ENCODE measurements around the gene MAP4K4.

Gene MAP4K4

DNA sequence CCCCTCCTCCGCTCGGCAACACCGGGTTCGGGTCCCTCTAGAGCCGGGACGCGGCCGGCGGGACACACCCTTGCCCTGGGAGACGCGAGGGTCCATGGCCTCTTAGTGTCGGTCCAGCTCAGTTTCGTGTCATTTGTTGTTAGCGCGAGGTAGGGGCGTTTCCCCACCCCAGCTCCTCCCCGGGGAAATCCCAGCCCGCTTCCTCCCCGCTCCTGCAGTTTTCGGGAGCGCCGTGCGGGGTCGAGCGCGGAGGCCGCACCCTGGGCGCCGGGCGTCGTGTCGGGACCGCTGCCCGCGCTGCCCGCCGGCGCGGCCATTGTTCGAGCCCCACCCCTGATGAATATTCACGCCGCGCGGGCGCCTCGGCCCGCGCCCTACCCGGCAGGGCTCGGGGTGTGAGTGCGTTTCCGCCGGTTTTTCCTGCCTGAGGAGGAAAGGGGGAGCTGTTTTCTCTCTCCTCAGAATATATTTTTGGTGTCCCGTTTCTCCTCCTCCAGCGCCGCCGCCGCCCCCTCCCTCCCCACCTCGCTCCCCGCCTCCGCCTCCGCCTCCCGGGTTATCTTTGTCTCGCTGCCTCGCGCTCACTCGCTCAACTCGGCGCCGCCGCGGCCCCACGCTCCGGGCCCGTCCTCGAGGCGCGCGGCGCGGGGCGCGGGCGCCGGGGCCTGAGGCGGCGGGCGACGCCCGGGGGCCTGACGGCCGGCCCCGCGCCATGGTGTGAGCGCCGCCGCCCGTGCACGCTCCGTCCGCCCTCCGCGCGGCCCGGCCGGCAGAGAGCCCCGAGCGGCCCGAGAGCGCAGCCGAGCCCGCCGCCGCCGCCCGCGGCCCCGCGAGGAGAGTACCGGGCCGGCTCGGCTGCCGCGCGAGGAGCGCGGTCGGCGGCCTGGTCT lies at the start of gene MAP4K4:
Gene MAP4K4 (plus strand): TSS at position 584 of the 890 bp plus-strand sequence. CDS start 374 bp downstream, outside the sequence.
- DNase-seq (ENCODE audit: low spot score): peak; percentile 77

- no peak for DNase-seq (ENCODE audit: low spot score)
Observed at GRCh38 chr2:101653469-101653868, 44.0 kb upstream of the MAP4K4 start.

DNA sequence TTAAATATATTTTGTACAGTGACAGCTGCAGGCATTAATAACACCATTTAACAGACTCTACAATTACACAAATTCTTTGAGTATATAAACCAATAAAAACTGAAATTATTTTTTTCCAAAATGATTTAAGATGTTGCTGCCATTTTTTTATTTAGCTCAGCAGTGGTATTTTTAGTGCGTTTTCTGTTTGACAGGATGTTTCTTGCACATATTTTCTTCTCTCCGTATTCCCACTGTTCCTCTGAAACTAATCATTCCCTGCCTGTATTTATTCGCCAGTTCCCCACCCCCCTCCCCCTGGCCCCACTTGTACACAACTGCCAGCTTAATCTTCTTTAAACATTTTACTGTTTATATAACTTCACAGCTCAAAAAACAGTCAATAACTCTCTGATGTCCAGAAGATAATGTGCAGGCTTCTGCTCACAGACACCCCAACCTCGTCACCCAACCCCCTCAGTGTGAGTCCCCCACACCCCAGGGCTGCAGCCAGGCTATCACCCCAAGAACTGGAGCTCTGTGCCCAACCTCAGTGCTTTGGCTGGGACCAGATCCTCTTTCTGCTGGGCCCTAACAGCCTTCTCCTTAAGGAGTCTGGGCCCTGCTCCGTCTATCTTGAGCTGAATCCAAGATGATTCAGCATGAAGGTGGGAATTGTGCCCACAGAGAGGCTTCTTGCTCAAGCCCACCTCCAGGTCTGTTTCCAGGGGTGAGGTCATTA lies 41.6 kb upstream of the MAP4K4 start:
- no peak for DNase-seq (ENCODE audit: low spot score)

- DNase-seq (ENCODE audit: low spot score): no peak
Observed at GRCh38 chr2:101657787-101658186, 39.7 kb upstream of the MAP4K4 start.

- no peak for DNase-seq (ENCODE audit: low spot score)
Observed at GRCh38 chr2:101658387-101658786, 39.1 kb upstream of the MAP4K4 start.

DNA sequence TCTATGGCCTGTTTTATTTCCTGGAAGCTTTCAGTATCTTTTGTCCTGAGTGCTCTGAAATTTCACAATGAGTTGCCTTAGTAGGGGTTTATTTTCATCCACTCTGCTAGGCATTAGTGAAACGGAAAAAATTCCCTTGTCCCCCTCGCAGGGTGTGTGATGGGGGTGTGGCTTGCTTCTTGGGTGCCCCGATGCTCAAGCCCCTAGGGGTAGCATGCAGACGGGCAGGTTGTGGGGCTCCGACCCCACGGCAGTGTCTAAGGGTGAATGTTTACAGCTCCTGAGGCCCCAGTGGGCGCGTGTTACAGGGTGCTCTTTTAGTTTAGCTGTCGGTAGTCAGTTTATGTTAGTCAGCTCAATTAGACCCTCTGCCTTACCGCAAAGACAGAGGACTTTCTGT lies 32.2 kb upstream of the MAP4K4 start:
- DNase-seq (ENCODE audit: low spot score): no peak

DNA sequence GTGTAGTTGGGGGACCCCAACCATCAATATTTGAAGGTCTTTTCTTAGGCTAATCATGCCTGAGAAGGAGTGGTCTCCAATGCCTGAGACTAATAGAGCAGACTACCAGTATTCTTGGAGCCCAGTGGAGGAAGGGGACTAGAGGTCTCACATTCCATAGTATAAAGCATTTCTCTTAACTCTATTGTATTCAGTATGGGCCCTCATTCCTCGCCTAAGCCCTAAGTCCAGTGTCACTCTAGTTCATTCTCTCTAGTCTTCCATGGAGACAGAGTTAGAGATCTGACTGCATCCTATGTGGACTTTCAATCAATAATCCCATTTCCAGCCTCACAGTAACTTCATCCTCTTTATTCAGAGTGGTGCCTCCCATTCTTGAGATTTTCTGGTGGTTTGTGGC lies 29.7 kb upstream of the MAP4K4 start:
- DNase-seq (ENCODE audit: low spot score): no peak

DNA sequence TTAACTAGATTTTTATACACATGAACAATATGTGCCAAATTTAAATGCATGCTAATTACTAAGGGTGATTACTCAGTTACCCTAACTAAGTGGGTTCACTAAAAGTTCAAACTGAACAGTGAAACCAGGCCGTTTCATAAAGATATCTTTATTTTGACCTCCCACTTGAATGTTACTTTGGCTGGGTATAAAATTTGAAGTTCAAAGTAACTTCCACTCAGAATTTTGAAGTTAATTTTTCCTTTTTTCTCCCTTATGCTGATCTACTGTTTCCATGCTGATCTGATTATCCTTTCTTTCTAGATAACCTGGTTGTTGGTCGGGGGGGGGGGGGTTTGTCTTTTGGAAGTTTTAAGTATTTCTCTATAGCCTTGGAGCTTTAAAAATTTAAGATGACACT lies 25.5 kb upstream of the MAP4K4 start:
- no peak for DNase-seq (ENCODE audit: low spot score)

DNA sequence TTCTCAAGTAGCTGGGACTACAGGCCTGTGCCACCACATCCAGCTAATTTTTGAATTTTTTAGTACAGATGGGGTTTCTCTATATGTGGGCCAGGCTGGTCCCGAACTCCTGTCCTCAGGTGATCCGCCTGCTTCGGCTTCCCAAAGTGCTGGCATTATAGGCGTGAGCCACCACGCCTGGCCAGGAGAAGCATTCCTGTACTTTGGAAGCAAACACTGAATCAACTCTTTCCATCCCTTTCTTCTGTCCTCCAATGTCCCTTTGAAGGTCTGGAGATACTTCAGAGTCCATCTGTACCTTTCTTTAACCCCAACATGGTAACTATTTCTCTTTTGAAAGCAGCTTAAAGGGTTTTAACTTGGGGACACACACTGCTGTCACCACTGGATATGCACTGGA lies 23.6 kb upstream of the MAP4K4 start:
- no peak for DNase-seq (ENCODE audit: low spot score)

- DNase-seq (ENCODE audit: low spot score): no peak
Observed at GRCh38 chr2:101675512-101675911, 22.0 kb upstream of the MAP4K4 start.

GRCh38 chr2:101676674-101677073 lies 20.8 kb upstream of the MAP4K4 start:
- no peak for DNase-seq (ENCODE audit: low spot score)

- no peak for DNase-seq (ENCODE audit: low spot score)
Observed at GRCh38 chr2:101677658-101678057, 19.8 kb upstream of the MAP4K4 start.

- no peak for DNase-seq (ENCODE audit: low spot score)
Observed at GRCh38 chr2:101678379-101678778, 19.1 kb upstream of the MAP4K4 start.

DNA sequence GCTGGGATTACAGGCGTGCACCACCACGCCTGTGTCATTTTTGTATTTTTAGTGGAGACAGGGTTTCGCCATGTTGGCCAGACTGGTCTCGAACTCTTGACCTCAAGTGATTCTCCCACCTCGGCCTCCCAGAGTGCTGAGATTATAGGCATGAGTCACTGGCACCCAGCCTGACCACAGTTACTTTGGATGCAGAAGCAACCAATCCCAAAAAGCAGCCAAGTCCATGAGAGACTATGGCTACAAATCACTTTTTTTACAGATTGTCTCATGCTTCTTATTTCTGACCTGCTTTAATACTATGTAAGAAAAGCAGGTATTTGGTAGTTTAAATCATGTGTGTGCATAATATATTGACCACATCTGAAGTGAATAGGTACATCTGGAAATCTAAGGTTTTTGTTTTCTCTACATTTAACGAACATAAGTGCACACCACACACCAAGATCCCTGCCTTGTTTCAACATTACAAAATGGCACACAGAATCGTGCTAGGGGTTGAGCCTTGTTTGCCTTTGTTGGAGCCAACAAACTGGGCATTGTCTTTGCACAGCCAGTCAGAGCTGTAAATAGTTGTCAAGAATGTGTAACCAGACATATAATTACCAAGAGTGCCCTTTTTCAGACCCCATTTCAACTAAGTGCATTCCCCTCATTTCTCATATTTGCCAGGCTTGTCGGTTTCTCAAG lies 18.3 kb upstream of the MAP4K4 start:
- DNase-seq (ENCODE audit: low spot score): no peak

DNA sequence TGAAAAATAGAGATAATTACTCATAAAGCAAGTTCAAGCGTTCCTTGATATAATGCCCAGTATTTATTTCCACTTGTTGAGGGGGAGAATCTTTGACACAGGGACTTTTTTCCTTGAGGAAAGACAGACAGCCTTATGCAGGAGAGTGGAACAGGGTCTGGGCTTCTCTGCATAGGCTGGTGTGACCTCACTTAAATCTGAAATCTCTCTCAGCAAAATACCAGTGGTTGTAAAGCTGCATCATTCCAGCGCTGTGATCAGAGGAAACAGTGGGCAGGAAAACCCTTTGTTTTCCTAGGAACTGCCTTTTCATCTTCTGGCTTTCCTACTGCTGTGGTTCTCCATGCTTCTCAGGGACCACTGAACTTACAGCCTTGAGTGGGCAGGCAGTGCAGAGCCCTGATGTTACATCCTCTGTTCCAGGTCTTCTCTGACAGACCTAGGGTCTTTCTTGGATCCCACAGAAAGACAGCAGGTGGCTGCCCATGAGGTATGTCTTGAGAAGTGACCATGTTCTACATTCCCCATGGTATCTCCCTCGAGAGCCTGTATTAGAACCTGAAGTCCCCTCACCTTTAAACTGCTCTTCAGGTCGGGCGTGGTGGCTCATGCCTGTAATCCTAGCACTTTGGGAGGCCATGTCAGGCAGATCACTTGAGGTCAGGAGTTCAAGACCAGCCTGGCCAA lies 17.6 kb upstream of the MAP4K4 start:
- DNase-seq (ENCODE audit: low spot score): no peak

GRCh38 chr2:101682311-101682710 lies 15.2 kb upstream of the MAP4K4 start:
- peak; percentile 60 for DNase-seq (ENCODE audit: low spot score)

- no peak for DNase-seq (ENCODE audit: low spot score)
Observed at GRCh38 chr2:101684313-101684712, 13.2 kb upstream of the MAP4K4 start.

- DNase-seq (ENCODE audit: low spot score): no peak
Observed at GRCh38 chr2:101688261-101688660, 9.2 kb upstream of the MAP4K4 start.

GRCh38 chr2:101689114-101689825 lies 8.2 kb upstream of the MAP4K4 start:
- no peak for DNase-seq (ENCODE audit: low spot score)

DNA sequence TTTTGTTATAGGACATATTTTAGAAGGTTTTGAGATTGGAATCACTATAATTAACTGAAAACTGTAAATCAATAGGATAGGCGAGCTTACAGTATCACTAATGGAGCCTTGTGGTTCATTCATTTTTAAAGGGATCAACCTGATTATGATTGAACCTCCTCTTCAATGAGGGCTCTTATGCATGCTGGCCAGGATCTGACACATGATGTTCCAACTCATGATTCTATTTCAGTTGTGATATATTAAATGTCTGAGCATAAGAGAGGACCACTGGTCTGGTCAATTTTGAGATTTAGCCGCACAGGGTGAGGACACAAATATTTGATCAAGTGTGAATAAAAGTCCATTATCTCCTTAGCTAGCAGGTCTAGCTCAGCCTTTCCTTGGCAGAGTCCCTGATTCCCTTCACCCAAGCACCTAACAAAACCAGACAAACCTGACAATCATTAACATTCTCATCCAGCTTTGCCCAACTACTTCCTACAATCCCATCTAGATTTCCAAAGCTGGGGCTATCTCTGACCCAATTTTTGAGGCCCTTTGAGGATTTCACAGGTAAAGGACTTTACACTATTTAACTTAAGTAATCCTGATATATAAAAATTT lies 6.9 kb upstream of the MAP4K4 start:
- DNase-seq (ENCODE audit: low spot score): no peak

- no peak for DNase-seq (ENCODE audit: low spot score)
Observed at GRCh38 chr2:101692041-101692440, 5.5 kb upstream of the MAP4K4 start.

Data from hematopoietic multipotent progenitor cell treated with erythropoietin and hydrocortisone succinate and interleukin-3 and kit ligand, for 17 days (in vitro differentiated cells).